Stimulated activated CD4-positive, alpha-beta T cell treated with anti-CD3 and anti-CD28 coated beads, TNF-alpha, amount 100 ng/mL, for 48 hours (primary cell): ENCODE measurements around the gene PLXNA2.

Experiments
- DNase-seq, 3 donors: peaks; one replicate each; pipeline ENCODE4 v3.0.0-alpha.2; 2020; ENCODE audit warnings: low read depth in 3 of 3

The PLXNA2 gene

GRCh38 chr1:208225954-208226937 is 17.9 kb downstream of the PLXNA2 start:
- no peak for DNase-seq

GRCh38 chr1:208224192-208224713 is 19.9 kb downstream of the PLXNA2 start:
- no peak for DNase-seq

GRCh38 chr1:208223136-208223535 is 21.0 kb downstream of the PLXNA2 start:
- DNase-seq = no peak

GRCh38 chr1:208222376-208223126 is 21.6 kb downstream of the PLXNA2 start:
- DNase-seq = no peak

- no peak for DNase-seq
Observed at GRCh38 chr1:208221291-208221622, 22.9 kb downstream of the PLXNA2 start.

- no peak for DNase-seq
Observed at GRCh38 chr1:208219659-208220282, 24.4 kb downstream of the PLXNA2 start.

GRCh38 chr1:208219098-208219658 is 25.0 kb downstream of the PLXNA2 start:
- no peak for DNase-seq

GRCh38 chr1:208218237-208219097 is 25.7 kb downstream of the PLXNA2 start:
- DNase-seq = no peak

GRCh38 chr1:208217781-208218180 is 26.4 kb downstream of the PLXNA2 start:
- no peak for DNase-seq

GRCh38 chr1:208216806-208217205 is 27.4 kb downstream of the PLXNA2 start:
- no peak for DNase-seq

- DNase-seq = no peak
Observed at GRCh38 chr1:208216062-208216461, 28.1 kb downstream of the PLXNA2 start.

GRCh38 chr1:208215393-208215792 is 28.8 kb downstream of the PLXNA2 start:
- no peak for DNase-seq

GRCh38 chr1:208213786-208214185 is 30.4 kb downstream of the PLXNA2 start:
- no peak for DNase-seq

GRCh38 chr1:208212893-208213292 is 31.3 kb downstream of the PLXNA2 start:
- DNase-seq = no peak

- no peak for DNase-seq
Observed at GRCh38 chr1:208211921-208212843, 32.0 kb downstream of the PLXNA2 start.

- no peak for DNase-seq
Observed at GRCh38 chr1:208209896-208210589, 34.1 kb downstream of the PLXNA2 start.

GRCh38 chr1:208209286-208209685 is 34.9 kb downstream of the PLXNA2 start:
- no peak for DNase-seq

- no peak for DNase-seq
Observed at GRCh38 chr1:208208132-208208487, 36.1 kb downstream of the PLXNA2 start.
